Common myeloid progenitor, CD34-positive (primary cell): ENCODE measurements around the gene SULT2B1.

Experiments used
- CTCF ChIA-PET: fragments of 350-600 bp; sonication (Branson Sonifier 250); formaldehyde crosslinking; loops from one replicate; lab custom pipeline; 2021; ENCODE audit warnings: antibody characterized with exemption; lab: Charles Lee
- POLR2A ChIA-PET: fragments of 350-600 bp; sonication (Branson Sonifier 250); formaldehyde crosslinking; loops from one replicate; lab custom pipeline; 2021; ENCODE audit warnings: antibody characterized with exemption; lab: Charles Lee
- DNase-seq, 3 donors: peaks; one replicate each; pipeline versions ENCODE4 v3.0.0 to v3.0.0-alpha.2; 2013
- H3K27ac ChIP-seq, 2 experiments: 1 replicate in 1 of 2; 2 replicates in 1 of 2; pipeline ENCODE4 v1.7.0; 2013; ENCODE audit warnings: inconsistent platforms in 2 of 2, low read length in 2 of 2, mild to moderate bottlenecking in 2 of 2, low read depth in 1 of 2, moderate library complexity in 1 of 2; ENCODE audit not compliant: severe bottlenecking in 2 of 2, insufficient read depth in 1 of 2, poor library complexity in 1 of 2
- H3K27me3 ChIP-seq, 5 experiments: replicated peaks in 2 of 5; 1 replicate in 3 of 5; 2 replicates in 2 of 5; pipeline versions ENCODE4 v1.6.1 to v1.7.0; 2013; ENCODE audit warnings: low read length in 4 of 5, mild to moderate bottlenecking in 2 of 5, moderate library complexity in 2 of 5, inconsistent platforms in 1 of 5; ENCODE audit not compliant: insufficient read depth in 5 of 5, control insufficient read depth in 4 of 5
- H3K36me3 ChIP-seq, 4 experiments: 1 replicate in 2 of 4; 2 replicates in 2 of 4; pipeline versions ENCODE4 v1.6.1 to v1.7.0; 2013; ENCODE audit warnings: low read length in 3 of 4, control low read depth in 1 of 4, mild to moderate bottlenecking in 1 of 4; ENCODE audit not compliant: control insufficient read depth in 4 of 4, insufficient read depth in 4 of 4
- H3K4me1 ChIP-seq, 4 experiments: 1 replicate in 3 of 4; 2 replicates in 1 of 4; pipeline versions ENCODE4 v1.6.1 to v1.7.1; 2013; ENCODE audit warnings: low read length in 3 of 4, mild to moderate bottlenecking in 3 of 4, control low read depth in 1 of 4, inconsistent platforms in 1 of 4, moderate library complexity in 1 of 4; ENCODE audit not compliant: control insufficient read depth in 4 of 4, insufficient read depth in 4 of 4; ENCODE audit errors: control extremely low read depth in 1 of 4
- H3K4me3 ChIP-seq, 7 experiments: 1 replicate in 4 of 7; 2 replicates in 3 of 7; pipeline versions ENCODE4 v1.5.1 to v1.7.0; 2013; ENCODE audit warnings: mild to moderate bottlenecking in 7 of 7, low read length in 6 of 7, moderate library complexity in 6 of 7, inconsistent platforms in 2 of 7, low read depth in 2 of 7, control low read depth in 1 of 7; ENCODE audit not compliant: insufficient read depth in 4 of 7, control insufficient read depth in 1 of 7; ENCODE audit errors: extremely low read depth in 1 of 7
- H3K9me3 ChIP-seq, 5 experiments: 1 replicate in 4 of 5; 2 replicates in 1 of 5; pipeline versions ENCODE4 v1.6.1 to v1.7.1; 2013; ENCODE audit warnings: low read length in 4 of 5, mild to moderate bottlenecking in 2 of 5, inconsistent platforms in 1 of 5, low read depth in 1 of 5, moderate library complexity in 1 of 5; ENCODE audit not compliant: control insufficient read depth in 4 of 5, insufficient read depth in 2 of 5; ENCODE audit errors: control extremely low read depth in 1 of 5
- WGBS: methylation state at CpG from one replicate; pipeline ENCODE4 v1.1.5; 2013; ENCODE audit not compliant: insufficient coverage; 5-methylcytosine and 5-hydroxymethylcytosine counted together

The SULT2B1 gene

DNA sequence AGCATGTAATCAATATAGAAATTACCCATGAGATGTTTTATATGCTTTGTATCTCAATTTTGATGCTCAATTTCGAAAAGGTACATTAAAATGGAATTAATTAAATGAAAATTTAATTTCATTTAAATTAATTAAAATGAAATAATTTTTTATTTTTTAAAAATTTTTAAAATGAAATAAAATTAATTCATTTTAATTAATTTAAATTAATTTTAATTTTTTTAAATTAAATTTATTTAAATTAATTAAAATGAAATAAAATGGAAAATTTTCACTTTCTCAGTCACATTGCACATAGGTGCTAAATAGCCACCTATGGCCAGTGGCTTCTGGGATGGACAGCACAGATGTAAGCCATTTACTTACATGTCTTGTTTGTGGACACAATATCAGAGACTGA is 4.2 kb upstream of the SULT2B1 start:
- H3K9me3 ChIP-seq, result no peaks in the 10 kb centered on the region
- CTCF ChIA-PET, result no interaction called here
- H3K4me3 ChIP-seq, result no peak overlapping the region
- H3K27me3 ChIP-seq, result no peaks in the 10 kb centered on the region
- WGBS, result no CpG with 5 or more reads among the region's 1 CpG
- H3K36me3 ChIP-seq, result no peaks in the 10 kb centered on the region
- no peak for DNase-seq
- no peak overlapping the region for H3K27ac ChIP-seq
- POLR2A ChIA-PET, result no interaction called here
- H3K4me1 ChIP-seq, result peaks cover 0 to 12% (median 8%) of the 10 kb centered on the region in 4 experiments

DNA sequence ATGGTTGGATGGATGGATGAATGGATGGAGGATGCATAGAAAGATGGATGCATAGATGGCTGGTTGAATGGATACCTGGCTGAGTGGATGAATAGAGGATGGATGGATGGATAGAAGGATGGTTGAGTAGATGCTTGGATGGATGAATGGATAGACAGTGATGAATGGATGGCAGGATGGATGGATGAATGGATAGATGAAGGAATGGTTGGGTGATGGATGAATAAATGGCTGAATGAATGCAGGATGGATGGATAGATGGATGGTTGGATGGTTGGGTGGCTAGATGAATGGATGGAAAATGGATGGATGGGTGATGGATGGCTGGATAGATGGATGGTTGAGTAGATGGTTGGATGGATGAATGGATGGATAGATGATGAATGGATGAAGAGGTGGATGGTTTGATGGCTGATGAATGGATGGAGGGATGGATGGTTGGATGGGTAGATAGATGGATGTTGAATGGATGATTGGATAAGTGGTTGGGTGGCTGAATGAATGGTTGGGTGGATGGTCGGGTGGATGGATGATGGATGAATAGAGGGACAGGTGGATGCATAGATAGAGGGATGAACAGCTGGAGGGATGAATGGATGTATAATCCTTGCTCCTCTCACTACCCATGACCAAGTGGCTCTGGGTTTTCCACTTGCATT is 3.6 kb upstream of the SULT2B1 start:
- ChIA-PET POLR2A (no interaction called here), CTCF (no interaction called here)
- no peaks in the 10 kb centered on the region for H3K27me3 ChIP-seq
- no peaks in the 10 kb centered on the region for H3K9me3 ChIP-seq
- H3K27ac ChIP-seq, result no peak overlapping the region
- H3K4me1 ChIP-seq, result peaks cover 0 to 6% (median 3%) of the 10 kb centered on the region in 4 experiments
- WGBS, result 100% methylated on average over 1 of the region's 1 CpG
- no peak overlapping the region for H3K4me3 ChIP-seq
- H3K36me3 ChIP-seq, result no peaks in the 10 kb centered on the region
- no peak for DNase-seq

DNA sequence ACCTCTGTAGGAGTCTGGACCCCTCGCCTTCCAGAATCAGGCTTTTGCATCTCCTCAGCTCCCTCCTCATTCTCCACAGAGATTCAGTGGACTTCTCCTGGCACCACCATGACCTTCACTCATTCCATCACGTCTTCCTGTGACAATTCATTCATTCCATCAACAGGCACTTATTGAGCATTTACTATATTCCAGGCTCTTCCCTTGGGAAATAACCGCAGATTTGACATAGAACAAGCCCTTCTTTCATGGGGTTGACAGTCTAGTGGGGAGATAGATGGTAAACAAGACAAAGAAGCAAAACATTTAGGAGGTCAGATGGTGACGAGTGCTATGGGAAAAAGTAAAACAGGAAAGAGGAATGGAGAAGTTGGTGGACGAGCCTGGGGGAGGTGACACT is 2.6 kb upstream of the SULT2B1 start:
- H3K27me3 ChIP-seq, result no peaks in the 10 kb centered on the region
- CTCF ChIA-PET, result no interaction called here
- 70% methylated on average over 4 of the region's 5 CpGs for WGBS
- DNase-seq, result no peak
- H3K9me3 ChIP-seq, result no peaks in the 10 kb centered on the region
- H3K4me3 ChIP-seq, result no peak overlapping the region
- H3K36me3 ChIP-seq, result no peaks in the 10 kb centered on the region
- H3K4me1 ChIP-seq, result peaks cover 0 to 8% (median under 1%) of the 10 kb centered on the region in 4 experiments
- POLR2A ChIA-PET, result no interaction called here
- no peak overlapping the region for H3K27ac ChIP-seq

DNA sequence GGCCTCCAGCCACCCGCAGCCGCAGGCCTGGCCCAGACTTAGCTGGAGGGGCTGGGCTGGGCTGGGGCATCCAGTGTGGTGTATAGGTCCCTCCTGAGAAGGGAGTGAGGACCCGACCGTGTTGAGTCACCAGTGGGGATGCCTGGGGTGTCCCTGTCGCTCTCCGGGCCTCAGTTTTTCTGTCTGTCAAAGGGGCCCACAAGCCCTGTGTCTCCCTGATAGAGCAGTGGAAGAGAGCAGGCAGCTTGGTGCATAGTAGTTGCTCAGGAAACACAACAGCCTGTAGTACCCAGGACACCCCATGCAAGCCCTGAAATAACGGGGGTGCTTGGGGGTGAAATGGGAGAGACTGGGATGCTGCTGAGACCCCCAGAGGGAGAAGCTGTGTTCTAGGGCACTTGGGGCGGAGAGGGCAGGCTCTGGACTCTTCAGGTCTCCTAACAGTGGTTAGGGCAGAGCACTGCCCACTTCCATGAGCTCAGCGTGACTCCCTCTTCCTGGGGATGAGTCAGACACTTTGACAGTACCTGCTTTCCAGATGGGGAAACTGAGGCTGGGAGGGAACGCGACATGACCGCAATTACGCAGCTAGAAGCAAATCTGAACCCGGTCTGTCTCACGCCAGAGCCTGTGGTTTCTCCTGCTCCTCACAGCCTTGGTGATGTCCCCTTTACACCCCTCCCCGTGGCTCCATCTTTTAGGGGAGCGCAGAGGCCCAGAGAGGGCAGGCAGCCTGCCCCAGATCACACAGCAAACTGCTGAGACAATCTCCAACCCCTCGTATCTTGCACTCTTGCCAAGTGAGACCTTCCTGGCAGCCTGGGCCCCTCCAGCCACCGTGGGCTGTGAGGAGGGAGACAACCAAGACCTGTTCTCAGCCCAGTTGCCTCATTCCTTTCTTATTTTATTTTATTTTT is 692 bp downstream of the SULT2B1 start:
- Histone ChIP-seq H3K4me3 (no peak overlapping the region), H3K27ac (no peak overlapping the region), H3K4me1 (peaks cover 0 to 11% (median under 1%) of the 10 kb centered on the region in 4 experiments), H3K9me3 (no peaks in the 10 kb centered on the region), H3K27me3 (no peaks in the 10 kb centered on the region), H3K36me3 (no peaks in the 10 kb centered on the region)
- 88% methylated on average over 17 of the region's 19 CpGs for WGBS
- no peak for DNase-seq
- ChIA-PET CTCF (no interaction called here), POLR2A (no interaction called here)

DNA sequence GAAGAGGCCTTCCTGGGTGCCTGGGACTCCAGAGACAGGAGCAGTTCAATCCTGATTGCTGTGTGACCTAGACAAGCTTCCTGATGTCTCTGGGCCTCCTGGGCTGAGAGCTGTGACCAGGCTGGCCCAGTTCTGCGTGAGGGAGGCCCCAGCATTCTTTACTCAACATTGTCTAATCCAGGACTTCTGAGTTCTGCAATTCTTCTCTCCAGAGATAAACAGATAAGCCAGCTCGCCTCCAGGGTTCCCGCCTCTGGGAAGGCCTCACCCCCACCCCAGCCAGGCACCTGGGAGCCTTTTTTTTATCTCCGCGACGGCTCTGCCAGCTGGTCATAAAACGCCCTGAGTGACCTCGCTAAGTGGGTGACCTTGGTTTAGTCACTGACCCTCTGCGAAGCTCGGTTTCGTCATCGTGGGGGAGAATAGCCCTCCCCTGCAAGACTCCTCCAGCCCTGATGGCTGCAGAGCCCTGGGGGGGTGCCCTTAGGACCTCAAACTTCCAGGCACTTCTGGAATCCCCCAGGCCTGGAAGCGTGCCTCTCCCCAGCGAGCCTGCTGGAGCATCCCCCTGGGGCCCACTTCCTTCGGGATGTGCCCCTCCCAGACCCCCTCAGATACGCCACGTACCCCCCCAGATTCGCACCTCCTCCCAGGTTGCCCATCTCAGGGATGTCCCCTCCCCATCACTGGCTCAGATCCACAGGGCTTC is 1.9 kb downstream of the SULT2B1 start:
- 72% methylated on average over 15 of the region's 18 CpGs for WGBS
- peaks cover 0 to 15% (median 3%) of the 10 kb centered on the region in 4 experiments for H3K4me1 ChIP-seq
- no peaks in the 10 kb centered on the region for H3K36me3 ChIP-seq
- CTCF ChIA-PET, result no interaction called here
- peaks cover 0 to 3% (median under 1%) of the 10 kb centered on the region in 5 experiments for H3K27me3 ChIP-seq
- H3K9me3 ChIP-seq, result no peaks in the 10 kb centered on the region
- H3K27ac ChIP-seq, result no peak overlapping the region
- H3K4me3 ChIP-seq, result no peak overlapping the region
- POLR2A ChIA-PET, result interaction anchor here (0.5 kb wide), 1 partner anchor 657 kb away, joined by 3 read pairs; no protein-coding TSS in a partner anchor
- DNase-seq, result no peak

DNA sequence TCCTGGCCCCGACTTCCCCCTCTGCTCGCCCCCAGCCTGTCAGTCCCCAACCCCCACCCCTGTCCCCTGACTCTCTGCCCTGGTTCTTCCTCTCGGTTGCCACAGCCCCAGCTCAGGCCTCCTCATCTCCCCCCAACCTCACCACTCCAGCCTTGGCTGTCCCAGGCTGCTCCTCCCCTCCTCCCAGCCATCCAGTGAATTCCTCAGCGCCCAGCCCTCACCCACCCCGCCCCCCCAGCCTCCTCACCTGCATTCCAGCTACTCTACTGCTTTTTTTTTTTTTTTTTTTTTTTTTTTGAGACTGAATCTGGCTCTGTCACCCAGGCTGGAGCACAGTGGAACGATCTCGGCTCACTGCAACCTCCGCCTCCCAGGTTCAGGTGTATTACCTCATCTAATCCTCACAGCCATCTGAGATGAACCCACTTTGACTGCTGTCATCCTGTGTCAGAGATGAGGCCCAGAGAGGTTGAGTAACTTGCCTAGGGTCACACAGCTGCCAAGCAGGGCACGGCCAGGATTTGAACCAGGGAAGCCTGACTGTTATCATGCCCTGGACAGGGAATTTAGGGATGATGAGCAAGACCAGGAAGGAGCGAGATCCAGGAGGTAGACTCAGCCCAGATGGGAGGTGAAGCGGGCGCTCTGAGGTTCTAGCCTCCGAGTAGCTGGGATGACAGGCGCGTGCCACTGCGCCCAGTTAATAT is 2.6 kb downstream of the SULT2B1 start:
- CTCF ChIA-PET, result no interaction called here
- no peak for DNase-seq
- Histone ChIP-seq H3K9me3 (no peaks in the 10 kb centered on the region), H3K4me1 (peaks cover 0 to 14% (median 3%) of the 10 kb centered on the region in 4 experiments), H3K27me3 (peaks cover 0 to 5% (median 3%) of the 10 kb centered on the region in 5 experiments), H3K27ac (no peak overlapping the region), H3K4me3 (no peak overlapping the region), H3K36me3 (no peaks in the 10 kb centered on the region)
- POLR2A ChIA-PET, result no interaction called here
- 82% methylated on average over 13 of the region's 16 CpGs for WGBS
